Stimulated activated CD4-positive, alpha-beta T cell treated with anti-CD3 and anti-CD28 coated beads, Interleukin-12 subunit alpha, Interleukin-12 subunit beta, amount 100 ng/mL, for 4 hours (primary cell): ENCODE data around the gene MLST8.

Source experiments
- DNase-seq: peaks from one replicate; pipeline ENCODE4 v3.0.0-alpha.2; 2020

The MLST8 gene

GRCh38 chr16:2210386-2211365, 5.4 kb downstream of the MLST8 start, which contains the start of gene BRICD5:
Gene BRICD5 (minus strand): TSS chr16:2210863. CDS start chr16:2210833, 30 bp downstream.
- no peak for DNase-seq

GRCh38 chr16:2211923-2212347, 6.7 kb downstream of the MLST8 start:
- DNase-seq = no peak

GRCh38 chr16:2212362-2213324, 7.4 kb downstream of the MLST8 start:
- no peak for DNase-seq

GRCh38 chr16:2213817-2214718, 8.8 kb downstream of the MLST8 start:
- no peak for DNase-seq

GRCh38 chr16:2214719-2214968, 9.4 kb downstream of the MLST8 start, which contains the start of gene PGP:
Gene PGP (minus strand): TSS chr16:2214840. CDS start chr16:2214777, 63 bp downstream.
- DNase-seq = no peak

GRCh38 chr16:2216330-2216729, 11.1 kb downstream of the MLST8 start:
- DNase-seq = no peak

- DNase-seq = peak; percentile 99
These were observed 18.1 kb downstream of the MLST8 start, which contains the start of gene E4F1 for GRCh38 chr16:2223221-2223941. Gene E4F1 (plus strand): TSS chr16:2223591. CDS start chr16:2223614, 23 bp downstream.

- DNase-seq = no peak
These were observed 18.8 kb downstream of the MLST8 start for GRCh38 chr16:2223942-2224486.

- no peak for DNase-seq
These were observed 21.1 kb downstream of the MLST8 start for GRCh38 chr16:2226245-2226793.

GRCh38 chr16:2226918-2227317, 21.7 kb downstream of the MLST8 start:
- DNase-seq = no peak

GRCh38 chr16:2228161-2228824, 23.0 kb downstream of the MLST8 start:
- DNase-seq = no peak

- no peak for DNase-seq
These were observed 23.8 kb downstream of the MLST8 start for GRCh38 chr16:2229091-2229490.

GRCh38 chr16:2229632-2230250, 24.5 kb downstream of the MLST8 start:
- no peak for DNase-seq

GRCh38 chr16:2230376-2230775, 25.1 kb downstream of the MLST8 start:
- DNase-seq = no peak

- DNase-seq = no peak
These were observed 26.0 kb downstream of the MLST8 start for GRCh38 chr16:2231016-2231931.

- no peak for DNase-seq
These were observed 27.1 kb downstream of the MLST8 start for GRCh38 chr16:2232094-2232990.

- DNase-seq = no peak
These were observed 28.0 kb downstream of the MLST8 start for GRCh38 chr16:2233046-2233775.
